Measurements from ENCODE around the gene GABRP.

GRCh38 chr5:170844651-170845050, 61.1 kb downstream of the GABRP start:
- TF ChIP-seq CTCF (IDR thresholded peaks at IDR 0.05; ENCODE audit: low read depth, low read length), result no peak
- TF ChIP-seq MAX (IDR thresholded peaks at IDR 0.05; ENCODE audit: low read depth, low read length), result no peak
